WTC11 (cell line): Measurements from ENCODE around the gene RXFP2.

Experiments used
- CTCF ChIP-seq: fragments of 200-600 bp; IDR thresholded peaks from 2 replicates; pipeline ENCODE4 v1.8.0; 2022; ENCODE audit warnings: antibody characterized with exemption
- FOXP4 ChIP-seq: sonication (generic); formaldehyde crosslinking; IDR thresholded peaks from 2 replicates; pipeline ENCODE4 v1.8.0; 2022; ENCODE audit warnings: mild to moderate bottlenecking, missing genetic modification reagents
- GABPB1 ChIP-seq: sonication (generic); formaldehyde crosslinking; IDR thresholded peaks from 2 replicates; pipeline ENCODE4 v1.8.1; 2023; ENCODE audit warnings: mild to moderate bottlenecking, missing genetic modification reagents
- IRF1 ChIP-seq: sonication (generic); formaldehyde crosslinking; IDR thresholded peaks from 2 replicates; pipeline ENCODE4 v1.8.0; 2023; ENCODE audit warnings: missing genetic modification reagents
- IRF2 ChIP-seq: sonication (generic); formaldehyde crosslinking; IDR thresholded peaks from 2 replicates; pipeline ENCODE4 v1.8.0; 2022; ENCODE audit warnings: low read depth, missing genetic modification reagents, borderline replicate concordance
- JAZF1 ChIP-seq: fragments of 250-450 bp; sonication (Bioruptor Pico); IDR thresholded peaks from 2 replicates; pipeline ENCODE4 v1.9.0; 2021; ENCODE audit warnings: moderate library complexity, mild to moderate bottlenecking, inconsistent platforms
- KAT7 ChIP-seq: sonication (generic); formaldehyde crosslinking; IDR thresholded peaks from 2 replicates; pipeline ENCODE4 v1.8.1; 2023; ENCODE audit warnings: missing genetic modification reagents, mild to moderate bottlenecking, borderline replicate concordance
- NR3C1 ChIP-seq: sonication (generic); formaldehyde crosslinking; conservative IDR thresholded peaks from 2 replicates; pipeline ENCODE4 v1.8.1; 2023; ENCODE audit warnings: low read depth, mild to moderate bottlenecking, missing genetic modification reagents
- PREB ChIP-seq: sonication (generic); formaldehyde crosslinking; IDR thresholded peaks from 2 replicates; pipeline ENCODE4 v1.8.1; 2022; ENCODE audit warnings: mild to moderate bottlenecking, missing genetic modification reagents, moderate library complexity, borderline replicate concordance
- SP1 ChIP-seq: sonication (generic); formaldehyde crosslinking; conservative IDR thresholded peaks from 2 replicates; pipeline ENCODE4 v1.8.1; 2022; ENCODE audit warnings: missing genetic modification reagents
- TP53 ChIP-seq: sonication (generic); formaldehyde crosslinking; IDR thresholded peaks from 2 replicates; pipeline ENCODE4 v1.8.1; 2023; ENCODE audit warnings: mild to moderate bottlenecking, missing genetic modification reagents

GRCh38 chr13:31772231-31772630, 32.9 kb downstream of the RXFP2 start:
- no peak for TF ChIP-seq JAZF1
- no peak for TF ChIP-seq KAT7 (CRISPR knock-in tag)
- no peak for TF ChIP-seq FOXP4 (CRISPR knock-in tag)
- no peak for TF ChIP-seq CTCF
- no peak for TF ChIP-seq IRF1
- no peak for TF ChIP-seq NR3C1
- no peak for TF ChIP-seq GABPB1
- no peak for TF ChIP-seq PREB (CRISPR knock-in tag)
- no peak for TF ChIP-seq SP1 (CRISPR knock-in tag)
- no peak for TF ChIP-seq IRF2 (CRISPR knock-in tag)
- no peak for TF ChIP-seq TP53 (CRISPR knock-in tag)
